ENCODE results near the gene SPINT2.
A peak's percentile ranks its signal among the peaks of the same experiment; 100 is the strongest.

The SPINT2 gene

DNA sequence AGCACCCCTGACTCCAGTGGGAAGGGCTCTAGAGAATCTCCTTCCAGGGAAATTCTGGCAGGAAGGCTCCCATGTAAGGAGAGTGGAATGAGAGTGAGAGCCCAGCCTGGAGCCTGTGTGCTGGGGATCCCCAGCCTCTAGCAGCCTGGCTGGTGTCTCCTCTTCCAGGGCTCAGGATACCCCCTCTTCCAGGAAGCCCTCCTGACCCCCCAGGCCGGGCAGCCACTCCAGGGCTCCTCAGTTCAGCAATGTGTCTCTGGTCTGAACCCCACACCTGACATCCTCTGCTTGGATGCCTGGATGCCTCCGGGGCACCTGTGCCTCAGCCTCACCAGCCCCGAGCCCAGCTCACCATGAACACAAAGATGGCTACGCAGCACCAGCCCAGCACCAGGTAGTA lies 42.7 kb downstream of the SPINT2 start:
- FAIRE-seq, result no peak
- no peak for DNase-seq (ENCODE audit: insufficient read length)
- TF ChIP-seq POLR2AphosphoS5 (IDR thresholded peaks at IDR 0.05; ENCODE audit: low read depth, low read length), result no peak
- TF ChIP-seq POLR2A (IDR thresholded peaks at IDR 0.05; ENCODE audit: low read depth, low read length), result no peak
- no peak for TF ChIP-seq TAF1 (IDR thresholded peaks at IDR 0.05; ENCODE audit: borderline replicate concordance, low read depth, low read length)

DNA sequence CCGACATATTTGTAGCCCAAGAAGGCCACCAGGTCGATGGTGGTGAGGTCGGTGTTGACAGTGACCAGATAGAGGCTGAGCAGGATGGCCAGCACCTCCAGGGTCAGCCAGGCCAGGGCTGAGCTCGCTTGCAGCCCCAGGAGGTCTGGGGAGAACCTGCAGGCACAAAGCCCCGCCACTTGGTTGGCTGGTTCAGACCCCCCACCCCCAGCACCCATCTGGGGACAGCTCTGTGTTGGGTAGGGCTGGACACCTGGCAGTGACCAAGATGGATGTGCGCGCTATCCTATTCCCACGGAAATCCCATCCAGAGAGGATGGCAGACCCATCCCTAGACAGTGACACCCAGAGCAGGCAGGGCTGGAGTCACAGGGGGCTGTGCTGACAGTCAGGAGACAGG lies 43.2 kb downstream of the SPINT2 start:
- no peak for TF ChIP-seq TAF1 (IDR thresholded peaks at IDR 0.05; ENCODE audit: borderline replicate concordance, low read depth, low read length)
- no peak for TF ChIP-seq POLR2A (IDR thresholded peaks at IDR 0.05; ENCODE audit: low read depth, low read length)
- TF ChIP-seq POLR2AphosphoS5 (IDR thresholded peaks at IDR 0.05; ENCODE audit: low read depth, low read length), result no peak
- no peak for FAIRE-seq
- DNase-seq (ENCODE audit: insufficient read length), result no peak

GRCh38 chr19:38308006-38308766 lies 43.8 kb downstream of the SPINT2 start:
- FAIRE-seq, result no peak
- TF ChIP-seq POLR2AphosphoS5 (IDR thresholded peaks at IDR 0.05; ENCODE audit: low read depth, low read length) (no peak), POLR2A (IDR thresholded peaks at IDR 0.05; ENCODE audit: low read depth, low read length) (no peak), TAF1 (IDR thresholded peaks at IDR 0.05; ENCODE audit: borderline replicate concordance, low read depth, low read length) (no peak)
- DNase-seq (ENCODE audit: insufficient read length), result no peak

DNA sequence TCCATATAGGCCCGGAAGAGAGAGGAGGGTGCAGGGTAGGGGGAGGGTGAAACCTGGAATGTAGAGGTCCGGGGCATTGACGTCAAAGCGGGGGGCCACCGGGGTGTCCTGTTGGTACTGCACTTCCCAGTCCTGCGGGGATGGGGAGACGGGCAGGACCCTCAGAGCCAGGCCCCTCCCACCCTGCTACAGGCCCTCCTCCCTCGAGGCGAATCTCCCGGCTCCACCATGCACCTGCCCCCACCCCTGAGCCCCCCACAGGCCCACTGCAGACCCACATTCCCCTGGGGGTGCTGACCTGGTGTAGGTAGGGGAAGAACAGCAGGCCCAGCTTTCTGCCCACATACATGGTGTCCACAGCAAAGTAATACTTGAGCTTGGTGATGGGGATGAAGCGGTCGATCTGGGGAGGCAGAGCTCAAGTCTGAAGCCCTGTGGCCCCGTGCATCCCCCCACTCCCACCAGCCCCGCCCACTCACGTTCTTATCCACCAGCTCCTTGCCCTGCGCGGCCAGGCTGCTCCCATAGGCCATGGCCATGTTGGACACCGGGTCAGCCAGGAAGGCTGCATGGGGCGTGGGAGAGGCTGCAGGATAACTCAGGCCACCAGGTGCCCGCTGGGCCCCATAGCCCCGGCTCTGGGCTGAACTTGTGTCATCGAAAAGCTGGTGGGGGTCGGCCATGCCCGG lies 44.7 kb downstream of the SPINT2 start:
- no peak for TF ChIP-seq POLR2A (IDR thresholded peaks at IDR 0.05; ENCODE audit: low read depth, low read length)
- TF ChIP-seq TAF1 (IDR thresholded peaks at IDR 0.05; ENCODE audit: borderline replicate concordance, low read depth, low read length), result no peak
- TF ChIP-seq POLR2AphosphoS5 (IDR thresholded peaks at IDR 0.05; ENCODE audit: low read depth, low read length), result no peak
- DNase-seq (ENCODE audit: insufficient read length), result no peak
- no peak for FAIRE-seq

- DNase-seq (ENCODE audit: insufficient read length), result no peak
- TF ChIP-seq POLR2A (IDR thresholded peaks at IDR 0.05; ENCODE audit: low read depth, low read length) (no peak), POLR2AphosphoS5 (IDR thresholded peaks at IDR 0.05; ENCODE audit: low read depth, low read length) (no peak), TAF1 (IDR thresholded peaks at IDR 0.05; ENCODE audit: borderline replicate concordance, low read depth, low read length) (no peak)
- no peak for FAIRE-seq
These were observed 45.4 kb downstream of the SPINT2 start for GRCh38 chr19:38309615-38310278.

DNA sequence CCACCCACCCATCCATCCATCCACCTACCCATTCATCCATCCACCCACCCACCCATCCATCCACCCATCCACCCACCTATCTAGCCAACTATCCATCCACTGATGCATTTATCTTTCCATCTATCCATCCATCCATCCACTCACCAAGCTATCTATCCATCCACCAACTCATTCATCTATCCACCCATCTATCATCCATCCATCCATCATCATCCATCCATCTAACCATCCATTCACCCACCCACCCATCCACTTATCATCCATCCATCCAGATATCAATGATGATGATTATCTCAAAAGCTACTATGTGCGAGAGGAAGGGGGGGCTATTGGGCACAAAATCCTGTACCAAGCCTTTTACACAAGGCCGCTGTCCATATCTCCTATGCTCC lies 45.9 kb downstream of the SPINT2 start:
- DNase-seq (ENCODE audit: insufficient read length), result no peak
- no peak for FAIRE-seq
- TF ChIP-seq POLR2A (IDR thresholded peaks at IDR 0.05; ENCODE audit: low read depth, low read length) (no peak), TAF1 (IDR thresholded peaks at IDR 0.05; ENCODE audit: borderline replicate concordance, low read depth, low read length) (no peak), POLR2AphosphoS5 (IDR thresholded peaks at IDR 0.05; ENCODE audit: low read depth, low read length) (no peak)

DNA sequence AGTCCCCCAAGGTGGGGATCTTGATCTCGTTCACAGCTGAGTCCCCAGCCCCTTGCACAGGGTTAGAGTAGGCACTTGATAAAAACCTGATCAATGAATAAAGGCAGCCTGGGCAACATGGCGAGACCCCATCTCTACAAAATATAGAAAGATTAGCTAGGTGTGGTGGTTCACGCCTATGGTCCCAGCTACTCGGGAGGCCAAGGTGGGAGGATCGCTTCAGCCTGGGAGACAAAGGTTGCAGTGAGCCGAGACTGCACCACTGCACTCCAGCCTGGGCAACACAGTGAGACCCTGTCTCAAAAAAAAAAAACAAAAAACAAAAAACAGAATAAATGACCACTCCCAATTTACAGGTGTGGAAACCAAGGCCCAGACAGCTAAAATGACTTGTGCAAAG lies 46.6 kb downstream of the SPINT2 start:
- FAIRE-seq (no peak), DNase-seq (ENCODE audit: insufficient read length) (no peak)
- TF ChIP-seq TAF1 (IDR thresholded peaks at IDR 0.05; ENCODE audit: borderline replicate concordance, low read depth, low read length), result no peak
- TF ChIP-seq POLR2A (IDR thresholded peaks at IDR 0.05; ENCODE audit: low read depth, low read length), result no peak
- no peak for TF ChIP-seq POLR2AphosphoS5 (IDR thresholded peaks at IDR 0.05; ENCODE audit: low read depth, low read length)

GRCh38 chr19:38315657-38316476 lies 51.5 kb downstream of the SPINT2 start, which contains the start of gene YIF1B:
Gene YIF1B (minus strand): TSS chr19:38315947. CDS start chr19:38315917, 30 bp downstream.
- peak; percentile 96 for DNase-seq (ENCODE audit: insufficient read length)
- no peak for TF ChIP-seq POLR2AphosphoS5 (IDR thresholded peaks at IDR 0.05; ENCODE audit: low read depth, low read length)
- no peak; the same call in 1 of the 2 replicates for TF ChIP-seq POLR2A (IDR thresholded peaks at IDR 0.05; ENCODE audit: low read depth, low read length)
- TF ChIP-seq TAF1 (IDR thresholded peaks at IDR 0.05; ENCODE audit: borderline replicate concordance, low read depth, low read length), result no peak
- FAIRE-seq, result peak; percentile 97

- TF ChIP-seq POLR2AphosphoS5 (IDR thresholded peaks at IDR 0.05; ENCODE audit: low read depth, low read length) (no peak), POLR2A (IDR thresholded peaks at IDR 0.05; ENCODE audit: low read depth, low read length) (no peak), TAF1 (IDR thresholded peaks at IDR 0.05; ENCODE audit: borderline replicate concordance, low read depth, low read length) (no peak)
- FAIRE-seq (peak; percentile 36), DNase-seq (ENCODE audit: insufficient read length) (no peak)
These were observed 52.2 kb downstream of the SPINT2 start for GRCh38 chr19:38316477-38317067.

DNA sequence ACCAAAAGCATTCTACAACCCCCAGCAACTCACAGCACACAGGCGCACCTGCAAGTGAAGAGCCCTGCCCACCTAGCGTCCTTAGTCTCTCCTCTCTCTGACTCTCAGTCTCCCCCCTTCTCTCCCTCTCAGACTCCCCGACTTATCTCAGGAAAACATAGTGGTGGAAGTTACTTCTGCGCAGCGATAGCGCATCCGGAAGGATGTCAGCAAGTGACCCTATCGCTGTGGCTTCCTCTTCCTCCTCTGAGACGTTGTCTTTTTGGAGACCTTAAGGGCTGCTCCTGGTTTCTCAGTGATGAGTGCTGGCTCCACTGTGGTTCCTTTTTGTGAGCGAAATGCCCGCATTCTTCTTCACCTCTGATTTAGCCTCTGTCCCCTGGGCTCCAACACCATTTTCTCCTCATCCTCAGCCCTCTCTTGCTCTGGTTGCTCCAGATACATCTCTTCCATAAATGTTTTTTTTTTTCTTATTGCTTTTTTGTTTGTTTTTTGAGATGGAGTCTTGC lies 52.8 kb downstream of the SPINT2 start:
- peak; percentile 74 for FAIRE-seq

More for the DNA sequence above, 52.8 kb downstream of the SPINT2 start:
- no peak for TF ChIP-seq TAF1 (IDR thresholded peaks at IDR 0.05; ENCODE audit: borderline replicate concordance, low read depth, low read length)
- no peak for TF ChIP-seq POLR2A (IDR thresholded peaks at IDR 0.05; ENCODE audit: low read depth, low read length)
- TF ChIP-seq POLR2AphosphoS5 (IDR thresholded peaks at IDR 0.05; ENCODE audit: low read depth, low read length), result no peak
- DNase-seq (ENCODE audit: insufficient read length), result no peak
